Muscle layer of colon (tissue), 2 donors: ENCODE results near the gene BTBD7.

Experiments
- H3K27ac ChIP-seq: one replicate; pipeline ENCODE4 v1.7.0; 2013; ENCODE audit warnings: low read depth, mild to moderate bottlenecking, low read length, moderate library complexity
- H3K27me3 ChIP-seq, 2 donors: one replicate each; pipeline ENCODE4 v1.7.0; 2013; ENCODE audit warnings: low read length in 2 of 2, mild to moderate bottlenecking in 2 of 2; ENCODE audit not compliant: insufficient read depth in 2 of 2, control insufficient read depth in 1 of 2
- H3K36me3 ChIP-seq: one replicate; pipeline ENCODE4 v1.7.0; 2013; ENCODE audit warnings: mild to moderate bottlenecking, low read length; ENCODE audit not compliant: insufficient read depth
- H3K4me1 ChIP-seq: one replicate; pipeline ENCODE4 v1.7.0; 2013; ENCODE audit warnings: mild to moderate bottlenecking, low read length; ENCODE audit not compliant: insufficient read depth
- H3K4me3 ChIP-seq, 2 donors: one replicate each; pipeline ENCODE4 v1.7.0; 2013; ENCODE audit warnings: low read length in 2 of 2, low read depth in 1 of 2, mild to moderate bottlenecking in 1 of 2, moderate library complexity in 1 of 2
- H3K9ac ChIP-seq: one replicate; pipeline ENCODE4 v1.7.0; 2013; ENCODE audit warnings: low read length
- H3K9me3 ChIP-seq: one replicate; pipeline ENCODE4 v1.7.0; 2013; ENCODE audit warnings: mild to moderate bottlenecking, low read length
- donor health status: abdominal sarcoma.
- donor health status: Adenocarcinoma of cecum.

BTBD7 gene

DNA sequence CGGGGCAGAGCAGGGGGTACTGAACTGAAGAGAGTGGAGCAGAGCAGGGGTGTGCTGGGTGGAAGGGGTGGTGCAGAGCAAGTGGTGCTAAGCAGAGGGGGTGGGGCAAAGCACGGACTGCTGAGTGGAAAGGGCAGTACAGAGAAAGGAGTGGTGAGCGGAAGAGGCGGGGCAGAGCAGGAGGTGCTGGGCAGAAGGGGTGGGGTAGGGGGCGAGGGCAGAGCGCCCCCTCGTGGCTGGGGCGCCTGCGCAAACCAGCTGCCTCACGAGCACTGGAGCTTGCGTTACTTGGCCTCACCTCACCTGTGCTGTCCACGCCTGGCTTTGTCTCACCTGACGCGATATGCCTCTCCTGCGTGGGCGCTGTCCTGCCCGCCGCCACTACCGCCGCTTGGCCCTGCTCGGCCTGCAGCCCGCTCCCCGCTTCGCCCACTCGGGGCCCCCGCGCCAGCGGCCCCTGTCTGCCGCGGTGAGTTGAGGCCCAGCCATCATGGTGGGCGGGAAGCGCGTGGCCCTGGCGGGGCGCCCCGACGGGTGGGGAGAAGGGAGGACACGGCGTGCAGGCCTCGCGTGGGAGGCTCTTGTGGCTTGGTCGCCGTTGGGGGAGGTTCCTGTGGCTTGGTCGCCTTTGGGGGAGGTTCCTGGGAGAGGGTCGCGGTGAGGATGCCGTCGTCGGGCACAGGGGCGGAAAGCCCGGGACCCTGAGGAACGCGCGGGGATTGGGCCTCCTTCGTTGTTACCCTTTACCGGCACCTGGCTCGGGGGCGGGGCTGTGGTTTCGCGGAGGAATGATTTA is 14.3 kb upstream of the BTBD7 start, which contains the start of gene COX8C:
Gene COX8C (plus strand): TSS at position 257 of the 796 bp plus-strand sequence. CDS start 87 bp downstream, at position 344.
- no peak within 1 kb of the TSS for H3K9ac ChIP-seq
- H3K4me1 ChIP-seq: no peaks in the 10 kb centered on the region
- H3K27me3 ChIP-seq: no peaks in the 10 kb centered on the region
- H3K27ac ChIP-seq: no peak within 1 kb of the TSS
- H3K36me3 ChIP-seq: no peaks in the 10 kb centered on the region
- H3K9me3 ChIP-seq: no peaks in the 10 kb centered on the region
- H3K4me3 ChIP-seq: no peak within 1 kb of the TSS

DNA sequence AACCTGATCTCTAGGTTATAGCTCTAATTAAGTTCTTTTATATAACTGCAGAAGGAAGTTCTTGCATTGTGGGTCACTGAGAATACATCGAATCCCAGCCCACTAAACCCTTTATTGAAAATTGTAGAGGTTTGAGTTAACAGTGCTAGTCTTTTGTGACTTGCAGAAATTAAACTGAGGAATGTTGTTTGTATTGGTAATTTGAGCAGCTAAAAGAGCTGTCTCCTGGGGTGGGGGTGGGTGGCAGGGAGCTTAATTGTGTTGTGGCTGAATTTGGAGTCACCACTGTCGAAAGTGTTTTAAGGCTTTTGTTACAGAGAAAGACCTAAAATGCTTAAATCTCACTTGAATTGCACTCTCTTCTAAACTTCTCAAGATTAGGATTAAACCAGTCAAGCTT is 11.0 kb upstream of the BTBD7 start:
- Histone ChIP-seq H3K27ac (no peak overlapping the region), H3K9me3 (no peaks in the 10 kb centered on the region), H3K27me3 (no peaks in the 10 kb centered on the region), H3K36me3 (no peaks in the 10 kb centered on the region), H3K9ac (no peak overlapping the region), H3K4me3 (no peak overlapping the region), H3K4me1 (no peaks in the 10 kb centered on the region)

DNA sequence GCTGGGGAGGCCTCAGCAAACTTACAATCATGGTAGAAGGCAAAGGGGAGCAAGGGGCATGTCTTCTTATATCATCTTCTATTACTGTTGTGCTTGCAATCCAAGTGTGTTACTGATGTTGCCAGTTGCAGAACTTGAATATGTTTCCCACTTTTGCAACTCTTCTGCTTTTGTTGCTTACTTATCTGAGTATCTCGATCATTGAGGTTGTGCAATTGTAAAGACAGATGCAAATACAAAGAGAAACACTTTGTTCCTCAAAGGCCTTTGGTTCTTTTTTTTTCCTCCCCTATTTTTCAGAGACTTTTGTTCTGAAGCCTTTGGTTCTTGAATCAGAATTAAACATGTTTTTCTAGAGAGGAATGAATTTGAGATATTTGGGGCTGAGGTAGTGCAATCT is 10.4 kb upstream of the BTBD7 start:
- Histone ChIP-seq H3K4me1 (no peaks in the 10 kb centered on the region), H3K36me3 (no peaks in the 10 kb centered on the region)

DNA sequence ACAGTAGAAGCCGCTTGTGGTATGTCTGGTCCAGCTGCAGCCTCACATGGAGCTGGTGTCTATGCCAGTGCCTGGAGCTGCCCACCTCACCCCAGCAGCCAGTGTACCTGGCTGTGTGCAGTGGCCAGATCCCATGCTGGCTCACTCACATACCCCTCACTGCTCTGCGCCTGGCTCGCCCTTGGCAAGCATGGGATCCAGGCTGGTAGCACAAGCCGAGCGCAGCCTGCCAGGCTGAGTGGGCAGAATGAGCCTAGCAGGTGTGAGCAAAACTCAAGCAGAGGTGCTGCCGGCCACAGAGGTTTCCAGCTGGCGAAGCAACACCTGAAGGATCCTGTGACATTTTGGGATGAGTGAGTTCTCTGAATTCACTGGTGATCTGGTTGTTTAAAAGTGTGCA is 5.0 kb upstream of the BTBD7 start:
- H3K36me3 ChIP-seq: no peaks in the 10 kb centered on the region
- no peak overlapping the region for H3K4me3 ChIP-seq
- H3K4me1 ChIP-seq: no peaks in the 10 kb centered on the region
- no peaks in the 10 kb centered on the region for H3K9me3 ChIP-seq
- no peaks in the 10 kb centered on the region for H3K27me3 ChIP-seq
- no peak overlapping the region for H3K27ac ChIP-seq
- no peak overlapping the region for H3K9ac ChIP-seq

More for the DNA sequence above, 10.4 kb upstream of the BTBD7 start:
- H3K9me3 ChIP-seq: no peaks in the 10 kb centered on the region
- H3K9ac ChIP-seq: no peak overlapping the region
- H3K4me3 ChIP-seq: no peak overlapping the region
- H3K27me3 ChIP-seq: no peaks in the 10 kb centered on the region
- no peak overlapping the region for H3K27ac ChIP-seq

DNA sequence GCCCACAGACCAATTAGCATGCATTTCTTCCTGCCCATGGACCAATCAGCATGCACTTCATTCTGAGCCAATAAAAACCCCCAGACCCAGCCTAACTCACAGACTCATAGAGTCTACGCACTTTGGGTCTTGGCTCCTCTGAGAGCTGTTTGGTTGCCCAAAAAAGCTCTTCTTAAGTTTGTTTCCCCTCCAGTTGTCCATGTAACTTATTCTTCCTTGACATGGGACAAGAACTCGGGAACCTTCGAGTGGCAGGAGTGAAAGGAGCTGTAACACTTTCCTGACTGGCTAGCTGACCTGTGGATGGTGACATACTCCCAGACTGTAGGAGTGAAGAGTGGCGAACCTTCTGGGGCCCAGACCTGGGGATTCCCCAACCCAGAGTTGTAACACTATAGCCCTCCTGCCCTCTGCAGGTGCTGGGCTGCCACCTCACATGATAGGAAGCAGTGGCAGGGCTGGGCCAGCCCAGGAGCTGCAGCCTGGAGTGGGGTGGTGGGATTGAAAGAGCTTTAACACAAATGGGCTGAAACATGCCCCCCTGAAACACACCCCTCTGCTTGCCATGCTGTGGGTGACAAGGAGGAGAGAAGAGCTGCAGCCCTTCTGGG is 4.4 kb upstream of the BTBD7 start:
- Histone ChIP-seq H3K9ac (no peak overlapping the region), H3K36me3 (no peaks in the 10 kb centered on the region), H3K9me3 (no peaks in the 10 kb centered on the region), H3K4me3 (no peak overlapping the region), H3K27ac (no peak overlapping the region), H3K4me1 (no peaks in the 10 kb centered on the region), H3K27me3 (no peaks in the 10 kb centered on the region)

DNA sequence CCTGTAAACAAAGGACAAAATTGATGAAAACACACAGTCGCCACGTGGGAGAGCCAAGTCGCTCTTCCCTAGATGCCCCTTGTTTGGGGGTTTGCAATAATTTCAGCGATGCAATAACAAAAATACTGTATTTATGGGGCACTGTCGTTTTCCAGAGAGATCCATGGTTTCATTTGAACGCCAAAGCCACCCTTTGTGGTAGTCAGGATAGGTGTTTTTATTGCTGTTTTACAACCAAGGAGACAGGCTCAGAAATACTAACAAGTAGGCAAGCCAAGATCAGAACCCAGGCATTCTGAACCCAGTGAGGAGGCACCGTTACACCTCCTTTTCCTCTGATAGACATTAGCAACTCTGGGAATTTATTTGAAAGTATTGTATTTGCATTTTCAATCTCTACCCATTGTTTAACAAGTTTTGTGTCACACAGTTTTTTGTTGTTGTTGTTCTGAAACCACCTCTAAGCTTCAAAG is 831 bp upstream of the BTBD7 start:
- Histone ChIP-seq H3K4me3 (peak overlapping the region; percentile 50 to 83), H3K9me3 (no peaks in the 10 kb centered on the region), H3K9ac (peak overlapping the region; percentile 65), H3K36me3 (no peaks in the 10 kb centered on the region), H3K4me1 (peaks cover 14% of the 10 kb centered on the region), H3K27me3 (no peaks in the 10 kb centered on the region), H3K27ac (peak overlapping the region; percentile 85)

DNA sequence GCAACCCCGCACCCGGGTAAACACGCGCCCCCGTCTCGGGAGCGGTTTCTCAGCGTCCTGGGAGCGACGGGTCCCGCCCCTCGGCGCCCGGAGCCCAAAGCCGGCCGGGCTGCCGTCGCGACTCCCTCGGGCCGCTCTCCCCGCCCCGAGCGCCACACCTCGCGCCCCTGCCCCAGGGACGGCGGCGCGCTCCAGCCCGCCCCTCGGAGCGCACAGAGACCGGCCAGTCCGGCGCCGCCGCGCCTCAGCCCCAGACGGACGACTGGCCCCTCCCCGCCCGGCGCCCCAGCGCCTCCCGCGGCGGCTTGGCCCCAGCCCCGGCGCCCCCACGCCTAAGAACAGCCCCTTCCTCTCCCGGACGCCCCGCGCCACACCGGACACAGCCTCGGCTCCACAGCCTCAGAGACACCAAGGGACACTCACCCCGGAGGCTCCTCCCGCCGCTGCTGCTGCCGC is 411 bp downstream of the BTBD7 start:
- Histone ChIP-seq H3K4me1 (peaks cover 14% of the 10 kb centered on the region), H3K9me3 (no peaks in the 10 kb centered on the region), H3K27ac (peak overlapping the region; percentile 85), H3K4me3 (peak overlapping the region; percentile 61 to 94), H3K36me3 (no peaks in the 10 kb centered on the region), H3K9ac (peak overlapping the region; percentile 62), H3K27me3 (no peaks in the 10 kb centered on the region)

DNA sequence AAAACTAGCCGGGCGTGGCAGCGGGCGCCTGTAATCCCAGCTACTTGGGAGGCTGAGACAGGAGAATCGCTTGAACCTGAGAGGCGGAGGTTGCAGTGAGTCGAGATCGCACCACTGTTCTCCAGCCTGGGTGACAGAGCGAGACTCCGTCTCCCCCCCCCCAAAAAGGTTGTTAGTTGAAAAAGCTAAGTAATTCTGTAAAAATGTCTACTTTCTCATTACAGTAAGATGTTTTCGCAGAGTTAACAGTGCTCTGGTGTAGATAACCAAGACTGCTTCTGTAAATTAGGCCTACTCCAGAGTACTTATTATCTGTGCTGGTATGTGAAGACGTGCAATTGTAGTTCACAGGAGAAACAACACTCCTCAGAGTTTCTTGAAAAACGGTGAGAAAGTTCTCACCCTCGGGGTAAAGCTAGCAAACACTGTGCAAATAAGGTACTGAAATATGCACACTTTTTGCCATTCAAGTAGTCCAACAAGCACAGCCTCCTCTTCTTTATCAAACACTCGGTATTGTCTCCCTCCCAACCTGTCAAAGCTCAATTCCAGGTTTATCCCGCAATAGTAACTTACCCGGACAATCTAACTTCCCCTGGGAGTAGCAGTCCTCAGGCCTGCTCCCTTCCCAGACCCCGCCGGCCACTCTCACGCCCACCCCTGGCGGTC is 974 bp downstream of the BTBD7 start:
- H3K27ac ChIP-seq: peak overlapping the region; percentile 85
- peak overlapping the region; percentile 62 for H3K9ac ChIP-seq

DNA sequence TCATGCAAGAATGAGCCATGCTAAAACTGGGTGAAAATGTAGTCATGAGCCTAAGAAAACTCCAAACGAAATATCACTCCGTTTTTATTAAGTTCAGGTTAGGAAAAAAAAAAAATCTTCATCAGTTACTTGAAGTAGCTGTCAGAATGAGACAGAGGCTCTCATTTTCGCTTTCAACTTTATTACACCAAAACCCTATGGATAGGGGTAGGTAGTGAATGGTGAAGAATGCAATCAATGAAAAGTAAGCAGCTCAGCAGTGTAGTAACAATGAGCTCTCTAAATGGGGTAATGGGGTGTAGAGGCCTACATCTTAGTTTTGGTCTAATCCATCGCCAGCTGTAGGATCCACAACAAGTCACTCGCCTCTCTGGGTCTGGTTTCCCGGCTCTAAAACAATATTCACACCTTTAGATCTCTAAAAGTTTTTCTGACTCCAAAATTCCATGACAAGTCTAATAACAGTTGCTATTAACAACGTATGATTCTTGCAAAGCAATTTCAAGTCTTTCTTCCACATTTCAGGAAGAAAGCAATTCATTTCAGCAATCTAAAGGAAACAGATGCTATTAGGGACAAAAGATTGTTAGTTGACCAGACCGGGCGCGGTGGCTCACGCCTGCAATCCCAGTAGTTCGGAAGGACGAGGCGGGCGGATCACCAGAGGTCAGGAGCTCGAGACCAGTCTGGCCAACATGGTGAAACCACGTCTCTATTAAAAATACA is 1.7 kb downstream of the BTBD7 start:
- H3K4me3 ChIP-seq: peak overlapping the region in 1 of 2 donors; percentile 61
- no peak overlapping the region for H3K27ac ChIP-seq
- no peaks in the 10 kb centered on the region for H3K9me3 ChIP-seq
- no peaks in the 10 kb centered on the region for H3K27me3 ChIP-seq
- peaks cover 14% of the 10 kb centered on the region for H3K4me1 ChIP-seq
- no peaks in the 10 kb centered on the region for H3K36me3 ChIP-seq
- H3K9ac ChIP-seq: no peak overlapping the region

More for the DNA sequence above, 974 bp downstream of the BTBD7 start:
- peaks cover 14% of the 10 kb centered on the region for H3K4me1 ChIP-seq
- no peaks in the 10 kb centered on the region for H3K9me3 ChIP-seq
- H3K36me3 ChIP-seq: no peaks in the 10 kb centered on the region
- H3K4me3 ChIP-seq: peak overlapping the region; percentile 61 to 94
- H3K27me3 ChIP-seq: no peaks in the 10 kb centered on the region

DNA sequence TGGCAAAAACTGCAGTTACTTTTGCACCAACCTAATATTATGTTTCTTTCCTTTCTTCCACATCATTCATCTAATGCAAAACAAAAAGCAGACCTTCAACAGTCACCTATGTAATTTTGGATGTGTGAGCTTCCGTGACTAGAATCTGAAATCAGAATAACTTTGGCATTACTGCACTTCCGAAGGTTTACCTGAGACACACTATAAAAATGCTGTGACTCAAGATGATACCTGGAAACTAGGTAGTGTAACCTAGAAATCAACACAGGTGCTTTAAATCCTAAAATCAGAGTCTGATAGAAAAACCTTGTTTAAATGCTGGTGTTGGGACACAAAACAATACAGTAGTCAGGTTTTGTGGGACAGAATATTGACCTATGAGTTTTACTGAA is 2.2 kb downstream of the BTBD7 start:
- Histone ChIP-seq H3K4me3 (peak overlapping the region in 1 of 2 donors; percentile 61), H3K27me3 (no peaks in the 10 kb centered on the region), H3K27ac (no peak overlapping the region), H3K9ac (no peak overlapping the region), H3K4me1 (peaks cover 14% of the 10 kb centered on the region), H3K36me3 (no peaks in the 10 kb centered on the region), H3K9me3 (no peaks in the 10 kb centered on the region)
